ENCODE results near the gene BTC.

GRCh38 chr4:74772783-74773182, 21.5 kb downstream of the BTC start:
- TF ChIP-seq CTCF (IDR thresholded peaks at IDR 0.05) (no peak), POLR2A (IDR thresholded peaks at IDR 0.05) (no peak)
